GM10266 (cell line): Measurements from ENCODE around the gene MFAP2.
"Not testable (repeated sequence)": the region's sequence is repeated elsewhere in the genome, so short reads cannot be mapped to it uniquely, and the experiment has no call there.

Experiments used
- DNase-seq: peaks from one replicate; pipeline ENCODE4 v3.0.0; 2012; ENCODE audit errors: extremely low spot score
- TF ChIP-seq, protein P1 (sequence below): IDR thresholded peaks from 2 replicates; pipeline ENCODE4 v1.5.1; 2012; ENCODE audit warnings: mild to moderate bottlenecking, low read depth; ENCODE audit not compliant: control insufficient read depth, insufficient read depth; ENCODE audit errors: missing control alignments

Gene MFAP2

DNA sequence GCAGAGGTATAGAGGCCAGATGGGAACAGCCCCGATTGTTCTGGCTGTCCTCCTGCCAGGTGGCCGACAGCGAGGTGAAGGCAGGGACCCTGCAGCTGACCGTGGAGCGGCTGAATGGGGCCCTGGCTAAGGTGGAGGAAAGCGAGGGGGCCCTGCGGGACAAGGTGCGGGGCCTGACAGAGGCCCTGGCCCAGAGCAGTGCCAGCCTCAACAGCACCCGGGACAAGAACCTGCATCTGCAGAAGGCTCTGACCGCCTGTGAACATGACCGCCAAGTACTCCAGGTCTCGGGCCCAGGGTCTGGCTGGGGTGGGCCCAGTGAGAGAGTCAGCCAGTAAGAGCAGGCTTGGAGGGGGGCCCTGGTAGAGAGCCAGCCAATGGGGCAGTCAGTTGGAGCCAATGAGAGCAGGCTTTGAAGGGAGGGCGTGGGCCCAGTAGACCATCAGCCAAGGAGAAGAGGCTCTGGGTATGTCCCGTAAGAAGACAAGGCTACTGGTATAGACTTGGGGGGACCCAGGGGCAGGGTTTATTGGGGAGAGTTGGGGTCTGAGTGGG lies 11.3 kb downstream of the MFAP2 start:
- TF ChIP-seq, protein P1, sequence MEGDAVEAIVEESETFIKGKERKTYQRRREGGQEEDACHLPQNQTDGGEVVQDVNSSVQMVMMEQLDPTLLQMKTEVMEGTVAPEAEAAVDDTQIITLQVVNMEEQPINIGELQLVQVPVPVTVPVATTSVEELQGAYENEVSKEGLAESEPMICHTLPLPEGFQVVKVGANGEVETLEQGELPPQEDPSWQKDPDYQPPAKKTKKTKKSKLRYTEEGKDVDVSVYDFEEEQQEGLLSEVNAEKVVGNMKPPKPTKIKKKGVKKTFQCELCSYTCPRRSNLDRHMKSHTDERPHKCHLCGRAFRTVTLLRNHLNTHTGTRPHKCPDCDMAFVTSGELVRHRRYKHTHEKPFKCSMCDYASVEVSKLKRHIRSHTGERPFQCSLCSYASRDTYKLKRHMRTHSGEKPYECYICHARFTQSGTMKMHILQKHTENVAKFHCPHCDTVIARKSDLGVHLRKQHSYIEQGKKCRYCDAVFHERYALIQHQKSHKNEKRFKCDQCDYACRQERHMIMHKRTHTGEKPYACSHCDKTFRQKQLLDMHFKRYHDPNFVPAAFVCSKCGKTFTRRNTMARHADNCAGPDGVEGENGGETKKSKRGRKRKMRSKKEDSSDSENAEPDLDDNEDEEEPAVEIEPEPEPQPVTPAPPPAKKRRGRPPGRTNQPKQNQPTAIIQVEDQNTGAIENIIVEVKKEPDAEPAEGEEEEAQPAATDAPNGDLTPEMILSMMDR: no peak
- DNase-seq: no peak

DNA sequence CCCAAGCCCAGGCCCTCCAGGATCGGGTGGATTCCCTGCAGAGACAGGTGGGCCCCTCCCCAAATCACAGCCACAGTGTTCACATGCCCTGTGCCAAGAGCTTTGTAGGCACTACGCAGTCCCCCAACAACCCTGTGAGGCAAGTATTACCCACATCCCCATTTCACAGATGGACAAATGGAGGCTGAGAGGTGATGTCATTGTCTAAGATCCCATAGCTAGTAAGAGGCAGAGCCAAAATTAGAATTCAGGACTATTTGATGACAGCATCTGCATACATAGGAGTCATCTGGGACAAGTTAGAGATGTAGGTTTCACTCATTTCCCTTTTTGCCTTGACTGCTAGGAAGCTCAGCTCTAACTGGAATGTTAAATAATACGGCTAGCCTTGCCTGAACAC lies 12.0 kb downstream of the MFAP2 start:
- TF ChIP-seq, protein P1: no peak
- DNase-seq: no peak

DNA sequence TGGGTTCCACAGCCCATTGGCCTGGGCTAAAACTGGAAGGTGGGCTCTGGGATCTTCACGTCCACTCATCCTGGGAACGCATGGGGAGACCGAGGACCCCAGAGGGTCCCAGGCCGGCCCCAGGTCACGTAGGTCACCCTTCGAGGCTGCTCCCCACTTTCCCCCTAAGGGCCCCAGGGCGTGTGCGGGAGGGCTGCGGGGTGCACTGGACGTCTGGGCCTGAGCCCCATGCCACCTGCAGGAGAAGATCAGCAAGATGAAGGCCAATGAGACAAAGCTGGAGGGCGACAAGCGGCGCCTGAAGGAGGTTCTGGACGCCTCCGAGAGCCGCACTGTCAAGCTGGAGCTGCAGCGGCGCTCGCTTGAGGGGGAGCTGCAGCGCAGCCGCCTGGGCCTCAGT lies 12.5 kb downstream of the MFAP2 start:
- TF ChIP-seq, protein P1: no peak
- no peak for DNase-seq

DNA sequence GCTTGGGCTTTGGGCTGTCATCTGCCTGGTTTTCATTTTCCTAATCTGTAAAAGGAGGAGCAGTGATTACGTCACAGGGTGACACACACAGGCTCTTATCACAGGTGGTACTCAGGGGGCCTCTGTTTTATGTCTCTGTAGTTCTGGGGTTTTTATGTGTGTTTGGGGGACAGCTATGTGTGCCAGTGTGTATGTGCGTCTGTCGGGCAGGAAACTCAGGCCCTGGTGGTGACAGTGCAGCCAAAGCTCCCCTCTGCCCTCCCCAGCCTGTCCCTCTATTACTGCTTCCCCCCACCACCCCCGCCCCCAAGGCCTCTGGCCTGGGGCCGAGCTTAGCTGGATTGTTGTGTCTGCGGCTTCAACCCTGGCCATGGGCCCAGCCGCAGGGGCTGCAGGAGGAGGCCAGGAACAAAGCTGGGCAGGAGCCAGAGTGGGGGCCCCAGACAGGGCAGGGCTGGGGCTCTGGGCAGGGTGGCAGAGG lies 13.3 kb downstream of the MFAP2 start:
- TF ChIP-seq, protein P1: no peak

DNA sequence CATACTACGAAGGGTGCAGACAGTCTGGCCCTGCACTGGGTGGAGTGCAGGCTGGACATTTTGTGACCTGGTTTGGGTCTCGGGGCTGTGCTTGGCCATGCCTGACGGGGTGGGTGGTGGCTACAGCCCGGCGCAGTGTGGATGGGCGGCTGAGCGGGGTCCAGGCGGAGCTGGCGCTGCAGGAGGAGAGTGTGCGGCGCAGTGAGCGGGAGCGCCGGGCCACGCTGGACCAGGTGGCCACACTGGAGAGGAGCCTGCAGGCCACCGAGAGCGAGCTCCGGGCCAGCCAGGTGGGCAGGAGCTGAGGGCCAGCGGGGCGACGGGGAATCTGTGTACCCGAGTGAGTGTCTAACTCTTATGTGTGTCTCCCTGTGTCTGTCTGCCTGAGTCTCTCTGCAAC lies 14.1 kb downstream of the MFAP2 start:
- TF ChIP-seq, protein P1: no peak
- no peak for DNase-seq

More for the DNA sequence above, 13.3 kb downstream of the MFAP2 start:
- DNase-seq: no peak

DNA sequence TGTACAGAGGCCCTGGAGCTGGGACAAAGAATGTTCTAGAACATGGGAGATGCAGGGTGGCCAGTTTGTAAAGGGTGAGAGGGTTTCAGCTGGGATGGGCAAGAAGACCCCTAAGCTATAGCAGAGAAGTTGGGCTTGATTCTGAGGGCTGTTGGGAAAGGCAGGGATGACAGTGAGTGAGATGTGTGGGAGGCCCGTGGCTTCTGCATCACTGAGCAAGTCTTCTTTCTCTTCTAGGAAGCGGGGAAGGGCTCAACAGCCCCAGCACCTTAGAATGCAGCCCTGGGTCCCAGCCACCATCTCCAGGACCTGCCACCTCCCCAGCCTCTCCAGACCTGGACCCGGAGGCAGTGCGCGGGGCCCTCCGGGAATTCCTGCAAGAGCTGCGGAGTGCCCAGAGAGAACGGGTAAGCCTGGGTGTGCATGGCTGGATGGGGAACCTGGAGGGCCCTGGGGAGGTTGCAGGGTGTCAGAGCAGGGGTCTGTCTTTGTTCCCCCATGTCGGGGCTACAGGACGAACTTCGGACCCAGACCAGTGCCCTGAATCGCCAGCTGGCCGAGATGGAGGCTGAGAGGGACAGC lies 14.8 kb downstream of the MFAP2 start:
- DNase-seq: no peak
- TF ChIP-seq, protein P1: no peak

DNA sequence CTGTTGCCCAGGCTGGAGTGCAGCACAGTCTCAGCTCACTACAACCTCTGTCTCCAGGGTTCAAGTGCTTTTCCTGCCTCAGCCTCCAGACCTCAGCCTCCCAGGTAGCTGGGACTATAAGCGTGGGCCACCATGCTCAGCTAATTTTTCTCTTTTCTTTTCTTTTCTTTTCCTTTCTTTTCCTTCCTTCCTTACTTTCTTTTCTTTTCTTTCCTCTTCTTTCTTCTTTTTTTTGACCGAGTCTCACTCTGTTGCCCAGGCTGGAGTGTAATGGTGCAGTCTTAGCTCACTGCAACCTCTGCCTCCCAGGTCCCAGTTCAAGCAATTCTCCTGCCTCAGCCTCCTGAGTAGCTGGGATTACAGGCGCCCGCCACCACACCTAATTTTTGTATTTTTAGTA lies 16.3 kb downstream of the MFAP2 start:
- not testable (repeated sequence) for DNase-seq
